Measurements from ENCODE around the gene LRCH4. TPM values are rescaled to one million over a fixed set of nuclear protein-coding genes. Genes with fewer than 3 reads are reported as not detected.

LRCH4 gene
- total RNA-seq, 1 donor = 22.5 TPM

GRCh38 chr7:100575746-100576383 is 10.1 kb downstream of the LRCH4 start:
- no peak overlapping the region for H3K4me3 ChIP-seq (ENCODE audit: low read depth, low read length)
- no peak for DNase-seq (ENCODE audit: low read depth)
- no peak for TF ChIP-seq CTCF (IDR thresholded peaks at IDR 0.05; ENCODE audit: insufficient read depth, low read depth, low read length)

DNA sequence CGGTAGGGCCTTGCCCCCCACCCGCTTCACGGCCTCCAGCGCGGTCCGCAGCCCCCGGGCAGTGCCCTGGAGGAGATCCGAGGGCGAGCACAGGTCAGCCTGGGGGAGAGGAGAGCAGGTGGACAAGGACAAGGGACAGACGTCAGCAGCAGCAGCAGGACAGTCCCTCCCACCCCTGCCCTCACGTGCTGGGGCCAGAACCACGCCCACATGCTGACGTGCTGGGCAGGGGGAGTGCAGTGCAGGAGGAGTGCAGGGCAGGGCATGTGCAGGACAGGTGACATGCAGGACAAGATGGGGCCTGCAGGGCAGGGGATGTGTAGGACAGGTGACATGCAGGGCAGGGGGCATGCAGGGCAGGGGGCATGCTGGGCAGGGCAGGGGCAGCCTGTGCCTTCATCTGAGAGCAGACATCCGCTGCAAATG is 10.7 kb downstream of the LRCH4 start:
- DNase-seq (ENCODE audit: low read depth) = no peak
- no peak overlapping the region for H3K4me3 ChIP-seq (ENCODE audit: low read depth, low read length)
- no peak for TF ChIP-seq CTCF (IDR thresholded peaks at IDR 0.05; ENCODE audit: insufficient read depth, low read depth, low read length)

- DNase-seq (ENCODE audit: low read depth) = no peak
- H3K4me3 ChIP-seq (ENCODE audit: low read depth, low read length) = no peak overlapping the region
- no peak for TF ChIP-seq CTCF (IDR thresholded peaks at IDR 0.05; ENCODE audit: insufficient read depth, low read depth, low read length)
Observed at GRCh38 chr7:100574362-100575205, 11.3 kb downstream of the LRCH4 start.

- TF ChIP-seq CTCF (IDR thresholded peaks at IDR 0.05; ENCODE audit: insufficient read depth, low read depth, low read length) = peak; percentile 13
- no peak for DNase-seq (ENCODE audit: low read depth)
- no peak within 1 kb of the TSS for H3K4me3 ChIP-seq (ENCODE audit: low read depth, low read length)
Observed at GRCh38 chr7:100573691-100574361, 12.1 kb downstream of the LRCH4 start, which contains the start of gene SAP25. SAP25 (minus strand) TSS chr7:100573900; CDS start chr7:100573742, 158 bp downstream.

DNA sequence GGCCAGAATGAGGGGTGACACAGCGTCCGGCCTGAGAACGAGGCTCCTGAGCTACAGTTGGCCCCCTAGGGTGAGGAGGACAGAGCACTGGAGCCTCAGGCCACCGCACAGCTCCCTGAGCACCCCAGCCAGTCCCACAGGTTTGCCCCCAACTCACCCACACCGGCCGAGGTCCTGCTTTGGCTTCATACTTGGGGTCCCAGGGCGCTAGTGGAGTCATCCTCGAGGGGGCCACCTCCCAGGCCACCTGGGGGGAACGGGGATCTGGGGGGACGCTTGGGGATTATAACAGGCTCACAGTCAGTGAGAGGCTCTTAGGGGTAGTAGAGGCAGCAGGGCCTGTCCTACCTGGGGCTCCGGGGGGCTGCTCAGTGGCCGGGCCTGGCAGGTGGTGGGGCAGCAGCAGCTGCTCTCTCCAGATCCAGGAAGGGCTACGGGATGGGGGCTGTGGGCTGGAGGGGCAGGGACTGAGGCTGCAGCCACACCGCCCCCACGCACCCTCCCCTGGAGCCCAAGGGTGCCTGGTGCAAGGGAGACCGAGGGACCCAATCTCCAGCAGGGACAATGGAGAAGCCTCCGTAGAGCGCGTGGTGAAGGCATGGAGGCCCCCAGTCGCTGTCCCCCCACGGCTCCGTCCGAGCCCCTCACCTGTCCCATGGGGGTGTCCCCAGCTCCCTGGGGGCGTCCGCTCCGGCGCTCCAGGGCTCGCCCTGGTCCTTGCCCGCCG is 12.8 kb downstream of the LRCH4 start:
- H3K4me3 ChIP-seq (ENCODE audit: low read depth, low read length) = no peak overlapping the region
- TF ChIP-seq CTCF (IDR thresholded peaks at IDR 0.05; ENCODE audit: insufficient read depth, low read depth, low read length) = no peak
- no peak for DNase-seq (ENCODE audit: low read depth)

DNA sequence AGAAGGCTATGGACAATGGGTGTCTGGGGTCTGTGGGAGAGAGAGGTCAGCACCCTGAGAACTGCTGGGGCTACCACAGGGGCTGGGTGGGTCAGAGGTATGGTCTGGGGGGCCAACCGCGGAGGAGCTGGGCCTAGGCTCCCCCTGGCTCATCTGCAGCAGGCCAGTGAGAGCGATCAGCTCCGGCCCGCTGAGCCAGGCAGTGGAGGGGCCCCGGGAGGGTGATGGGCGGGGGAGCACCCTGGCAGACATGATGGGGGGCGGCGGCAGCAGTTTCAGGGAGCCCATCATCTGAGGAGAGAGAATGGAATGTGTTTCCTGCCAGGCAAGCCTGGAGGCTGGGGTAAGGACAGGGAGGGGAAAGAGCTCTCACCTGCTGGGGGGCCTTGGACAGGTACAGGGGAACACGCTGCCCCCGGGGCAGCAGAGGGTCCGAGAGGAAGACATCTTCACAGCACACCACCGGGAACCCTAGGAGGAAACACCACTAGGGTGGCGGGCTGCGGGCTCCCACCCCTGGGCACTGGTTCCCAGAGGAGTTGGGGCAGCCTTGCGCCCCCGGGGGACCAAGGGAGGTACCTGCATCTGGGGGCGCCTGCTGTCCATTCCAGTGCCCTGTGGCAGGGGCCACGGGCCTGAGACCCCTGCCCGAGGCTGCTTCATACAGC is 13.5 kb downstream of the LRCH4 start:
- H3K4me3 ChIP-seq (ENCODE audit: low read depth, low read length) = no peak overlapping the region
- no peak for TF ChIP-seq CTCF (IDR thresholded peaks at IDR 0.05; ENCODE audit: insufficient read depth, low read depth, low read length)
- DNase-seq (ENCODE audit: low read depth) = no peak

All from fibroblast of villous mesenchyme (primary cell).